ENCODE data around the gene PROCA1. TPM values are rescaled to one million over a fixed set of nuclear protein-coding genes. Genes with fewer than 3 reads are reported as not detected.

PROCA1 gene
- total and polyA plus RNA-seq, 2 of the 13 experiments (the other 11 are each of a cell fraction or from before 2014, with no cell fraction given) = 0.73 to 1.5 TPM

DNA sequence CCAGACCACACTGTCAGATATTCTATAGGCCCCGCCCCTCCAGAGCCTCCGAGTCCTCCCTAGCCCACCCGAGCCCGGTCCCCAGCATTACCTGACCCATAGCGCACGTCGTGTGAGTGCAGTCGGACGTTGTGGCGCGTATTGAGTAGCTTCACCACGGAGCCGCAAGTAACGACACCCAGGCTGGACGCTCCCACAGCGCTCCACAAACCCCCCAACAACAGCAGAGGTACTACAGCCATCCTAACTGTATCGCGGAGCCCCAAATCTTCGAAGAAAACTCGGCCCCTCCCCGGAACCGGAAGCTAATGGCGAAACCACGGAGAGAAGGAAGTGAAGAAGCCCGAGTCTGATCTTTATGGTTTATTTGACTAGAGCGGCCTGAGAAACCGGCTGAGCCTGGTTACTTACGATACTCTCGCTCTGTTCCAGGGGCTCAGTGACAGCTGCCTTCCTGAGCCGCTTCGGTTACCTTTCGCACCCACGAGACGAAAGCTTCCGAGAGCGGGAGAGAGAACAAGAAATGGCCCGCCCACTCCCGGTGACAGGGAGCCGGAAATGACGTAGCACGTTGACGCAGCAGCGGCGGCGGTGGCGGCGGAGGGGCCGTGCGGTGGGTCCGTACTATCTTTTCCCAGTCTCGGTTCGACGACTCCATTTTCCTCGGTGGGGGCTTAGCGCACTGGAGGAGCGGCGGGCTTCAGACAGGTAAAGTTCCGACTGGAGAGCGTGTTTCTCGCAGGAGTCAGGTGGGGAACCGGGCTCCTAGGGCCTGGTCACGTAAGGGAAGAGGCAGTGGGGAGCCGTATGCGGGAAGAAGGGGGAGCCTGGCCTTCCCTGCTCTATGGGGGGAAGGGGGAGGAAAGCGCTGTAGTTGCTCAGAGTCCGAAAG, 49.8 kb downstream of the PROCA1 start, which contains the start of the genes SDF2 and SUPT6H (continued):
- no peak for TF ChIP-seq BCLAF1 (IDR thresholded peaks at IDR 0.05)
- no peak; the same call in 1 of the 2 replicates for TF ChIP-seq TSC22D2 (CRISPR knock-in tag; IDR thresholded peaks at IDR 0.05; ENCODE audit: borderline replicate concordance)
- TF ChIP-seq HOXA7 (CRISPR knock-in tag; IDR thresholded peaks at IDR 0.05) = no peak
- TF ChIP-seq JUND (CRISPR knock-in tag; IDR thresholded peaks at IDR 0.05) = no peak; the same call in 1 of the 2 replicates
- no peak for TF ChIP-seq ZNF746 (CRISPR knock-in tag; IDR thresholded peaks at IDR 0.05)
- TF ChIP-seq RBAK (CRISPR knock-in tag; IDR thresholded peaks at IDR 0.05) = no peak
- TF ChIP-seq ZNF841 (CRISPR knock-in tag; IDR thresholded peaks at IDR 0.05; ENCODE audit: borderline replicate concordance) = no peak
- TF ChIP-seq ADNP (CRISPR knock-in tag; IDR thresholded peaks at IDR 0.05) = no peak
- no peak for TF ChIP-seq ZNF7 (CRISPR knock-in tag; IDR thresholded peaks at IDR 0.05)
- no peak for TF ChIP-seq GPN1 (CRISPR knock-in tag; IDR thresholded peaks at IDR 0.05; ENCODE audit: borderline replicate concordance)
- TF ChIP-seq ZNF747 (CRISPR knock-in tag; IDR thresholded peaks at IDR 0.05; ENCODE audit: borderline replicate concordance) = no peak
- peak; percentile 74; the same call in 1 of the 2 replicates for TF ChIP-seq NR2C2 (CRISPR knock-in tag; IDR thresholded peaks at IDR 0.05; ENCODE audit: borderline replicate concordance)
- TF ChIP-seq ZNF350 (CRISPR knock-in tag; IDR thresholded peaks at IDR 0.05; ENCODE audit: borderline replicate concordance, low read depth) = peak; percentile 84; the same call in 1 of the 2 replicates
- no peak for TF ChIP-seq ZKSCAN5 (CRISPR knock-in tag; IDR thresholded peaks at IDR 0.05)
- TF ChIP-seq NR1H2 (CRISPR knock-in tag; IDR thresholded peaks at IDR 0.05; ENCODE audit: borderline replicate concordance, low read depth) = no peak
- TF ChIP-seq, protein P1, sequence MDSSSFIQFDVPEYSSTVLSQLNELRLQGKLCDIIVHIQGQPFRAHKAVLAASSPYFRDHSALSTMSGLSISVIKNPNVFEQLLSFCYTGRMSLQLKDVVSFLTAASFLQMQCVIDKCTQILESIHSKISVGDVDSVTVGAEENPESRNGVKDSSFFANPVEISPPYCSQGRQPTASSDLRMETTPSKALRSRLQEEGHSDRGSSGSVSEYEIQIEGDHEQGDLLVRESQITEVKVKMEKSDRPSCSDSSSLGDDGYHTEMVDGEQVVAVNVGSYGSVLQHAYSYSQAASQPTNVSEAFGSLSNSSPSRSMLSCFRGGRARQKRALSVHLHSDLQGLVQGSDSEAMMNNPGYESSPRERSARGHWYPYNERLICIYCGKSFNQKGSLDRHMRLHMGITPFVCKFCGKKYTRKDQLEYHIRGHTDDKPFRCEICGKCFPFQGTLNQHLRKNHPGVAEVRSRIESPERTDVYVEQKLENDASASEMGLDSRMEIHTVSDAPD (CRISPR knock-in tag; IDR thresholded peaks at IDR 0.05) = no peak
- peak; percentile 43 for TF ChIP-seq PAXIP1 (CRISPR knock-in tag; conservative IDR thresholded peaks at IDR 0.05)
- peak; percentile 87; the same call in 1 of the 2 replicates for TF ChIP-seq NRL (CRISPR knock-in tag; IDR thresholded peaks at IDR 0.05; ENCODE audit: borderline replicate concordance)
- peak; percentile 93; the same call in 1 of the 2 replicates for TF ChIP-seq ZNF33A (CRISPR knock-in tag; IDR thresholded peaks at IDR 0.05; ENCODE audit: borderline replicate concordance)
- peak; percentile 62 for TF ChIP-seq YEATS4 (CRISPR knock-in tag; IDR thresholded peaks at IDR 0.05; ENCODE audit: borderline replicate concordance)
- TF ChIP-seq TMF1 (CRISPR knock-in tag; IDR thresholded peaks at IDR 0.05; ENCODE audit: low read depth) = no peak
- TF ChIP-seq TAF1 (CRISPR knock-in tag; IDR thresholded peaks at IDR 0.05) = peak; percentile 79

Measured in HepG2 (cell line).